HAP-1 (cell line): ENCODE measurements around the gene FOXP1.

ENCODE experiments used
- DNase-seq, 2 experiments: peaks; one replicate each; pipeline ENCODE4 v3.0.0-alpha.2; 2016 to 2020; ENCODE audit warnings: low spot score in 2 of 2
- H3K27me3 ChIP-seq: fragments of 250-450 bp; sonication (Bioruptor Pico); 2 replicates; pipeline ENCODE4 v1.5.1; 2020; ENCODE audit warnings: low read depth, mild to moderate bottlenecking, moderate library complexity
- H3K36me3 ChIP-seq: fragments of 250-450 bp; sonication (Bioruptor Pico); replicated peaks from 2 replicates; pipeline ENCODE4 v1.5.1; 2020; ENCODE audit warnings: mild to moderate bottlenecking
- H3K4me1 ChIP-seq: fragments of 250-450 bp; sonication (Bioruptor Pico); 2 replicates; pipeline ENCODE4 v1.5.1; 2020; ENCODE audit warnings: mild to moderate bottlenecking
- H3K4me3 ChIP-seq: fragments of 250-450 bp; sonication (Bioruptor Pico); 2 replicates; pipeline ENCODE4 v1.5.1; 2020; ENCODE audit warnings: mild to moderate bottlenecking, moderate library complexity
- H3K9me3 ChIP-seq: fragments of 250-450 bp; sonication (Bioruptor Pico); 2 replicates; pipeline ENCODE4 v1.5.1; 2020; ENCODE audit warnings: mild to moderate bottlenecking, moderate library complexity
- in situ Hi-C: fragments of 300-500 bp; cut with MboI; formaldehyde crosslinking; loops from 3 replicates; pipeline ENCODE4 v1.14.3; 2020; ENCODE audit warnings: low sequenced_read_pairs, inconsistent platforms, mixed read lengths

Gene FOXP1

GRCh38 chr3:71211083-71211482, 372.4 kb downstream of the FOXP1 start:
- Histone ChIP-seq H3K9me3 (no peaks in the 10 kb centered on the region), H3K36me3 (no peaks in the 10 kb centered on the region), H3K4me3 (no peak overlapping the region), H3K4me1 (peaks cover 6% of the 10 kb centered on the region; the same call in 1 of the 2 replicates), H3K27me3 (no peaks in the 10 kb centered on the region)
- in situ Hi-C loops, result no loop called here
- DNase-seq, result no peak

DNA sequence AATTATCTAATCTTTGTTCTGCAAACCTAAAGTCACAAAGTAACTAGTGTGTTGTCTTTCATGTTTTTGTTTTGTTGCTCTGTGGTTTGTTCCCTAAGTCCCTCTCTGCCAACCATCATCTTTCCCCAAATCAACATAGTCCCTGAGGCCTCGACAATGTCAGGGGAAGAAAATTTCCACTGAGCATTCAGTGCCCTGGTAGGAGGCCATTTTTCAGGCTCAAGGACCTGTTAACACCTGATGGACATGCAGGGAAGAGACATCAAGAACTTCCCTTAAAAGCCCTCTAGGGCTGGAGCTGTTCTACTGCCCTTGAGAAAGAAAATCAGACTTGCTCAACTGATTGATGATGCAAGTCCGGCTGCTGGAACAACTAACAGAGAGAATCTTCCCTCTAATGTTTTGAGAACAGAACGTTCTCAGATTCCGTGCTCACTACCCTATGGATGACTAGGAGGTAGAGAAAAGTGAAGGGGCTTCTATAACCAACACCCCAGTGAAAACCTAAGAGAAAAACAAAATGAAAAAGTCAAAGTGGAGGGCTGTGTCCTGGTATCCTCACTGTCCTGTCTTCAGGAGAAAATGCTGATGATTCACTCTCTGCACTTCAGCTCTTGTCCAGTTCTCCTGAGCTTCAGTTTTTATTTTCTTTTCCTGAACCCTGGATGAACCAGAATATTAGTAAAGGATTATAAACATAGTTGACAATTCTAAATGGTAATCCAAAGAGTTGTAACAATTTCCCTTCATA, 373.1 kb downstream of the FOXP1 start:
- Histone ChIP-seq H3K27me3 (no peaks in the 10 kb centered on the region), H3K9me3 (no peaks in the 10 kb centered on the region), H3K36me3 (no peaks in the 10 kb centered on the region), H3K4me1 (peaks cover 6% of the 10 kb centered on the region; the same call in 1 of the 2 replicates), H3K4me3 (no peak overlapping the region)
- no peak for DNase-seq
- in situ Hi-C loops, result no loop called here

DNA sequence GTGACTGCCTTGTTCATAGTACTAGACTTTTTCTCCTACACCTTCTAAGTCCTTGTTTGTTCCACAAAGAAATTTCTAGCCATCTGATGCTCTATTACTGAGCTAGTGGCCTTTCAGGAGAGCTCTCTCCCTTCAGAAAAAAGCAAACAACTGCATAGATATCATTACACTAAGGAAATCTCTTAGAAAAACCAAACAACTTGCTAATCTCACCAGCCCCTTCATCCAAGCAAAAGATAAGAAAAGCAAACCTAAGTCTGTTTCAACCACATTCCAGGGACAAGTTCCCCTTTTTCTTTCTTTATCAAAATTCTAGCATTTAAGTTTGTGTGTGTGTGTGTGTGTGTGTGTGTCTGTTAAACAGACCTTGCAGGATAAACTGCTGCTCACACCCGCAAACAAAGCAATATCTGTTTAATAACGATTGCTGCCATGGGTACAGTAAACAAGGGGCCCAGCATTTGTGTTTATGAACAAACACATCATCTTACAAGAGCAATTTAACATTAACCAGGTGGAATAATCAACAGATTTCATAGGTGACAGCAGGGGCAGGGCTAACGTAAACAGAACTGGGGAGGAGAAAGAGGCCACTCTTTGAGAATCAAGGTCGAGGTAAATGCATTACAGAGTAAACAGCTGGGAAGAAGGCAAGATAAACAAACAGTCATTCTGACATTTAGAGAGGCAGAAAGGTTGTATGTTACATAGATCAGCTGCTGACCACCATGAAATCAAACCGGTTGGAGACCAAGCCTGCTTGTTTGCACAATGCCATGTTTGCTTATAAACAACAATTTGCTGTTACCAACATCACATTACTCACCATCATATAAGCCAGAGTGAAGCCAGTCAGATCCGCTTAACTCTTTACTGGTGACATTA, 375.1 kb downstream of the FOXP1 start:
- Histone ChIP-seq H3K36me3 (no peaks in the 10 kb centered on the region), H3K4me3 (no peak overlapping the region), H3K4me1 (peaks cover 6% of the 10 kb centered on the region; the same call in 1 of the 2 replicates), H3K27me3 (no peaks in the 10 kb centered on the region), H3K9me3 (no peaks in the 10 kb centered on the region)
- in situ Hi-C loops, result no loop called here
- no peak for DNase-seq

- Histone ChIP-seq H3K27me3 (no peaks in the 10 kb centered on the region), H3K9me3 (no peaks in the 10 kb centered on the region), H3K4me3 (no peak overlapping the region), H3K4me1 (peaks cover 6% of the 10 kb centered on the region; the same call in 1 of the 2 replicates), H3K36me3 (no peaks in the 10 kb centered on the region)
- no peak for DNase-seq
- in situ Hi-C loops, result no loop called here
These were observed 375.9 kb downstream of the FOXP1 start for GRCh38 chr3:71207632-71208031.

- H3K4me3 ChIP-seq, result no peak overlapping the region
- no peaks in the 10 kb centered on the region for H3K27me3 ChIP-seq
- no peaks in the 10 kb centered on the region for H3K9me3 ChIP-seq
- in situ Hi-C loops, result no loop called here
- H3K4me1 ChIP-seq, result peaks cover 6% of the 10 kb centered on the region; the same call in 1 of the 2 replicates
- no peaks in the 10 kb centered on the region for H3K36me3 ChIP-seq
- DNase-seq, result no peak
These were observed 377.0 kb downstream of the FOXP1 start for GRCh38 chr3:71206305-71207165.

- in situ Hi-C loops, result no loop called here
- Histone ChIP-seq H3K36me3 (no peaks in the 10 kb centered on the region), H3K27me3 (no peaks in the 10 kb centered on the region), H3K9me3 (no peaks in the 10 kb centered on the region), H3K4me1 (peaks cover 6% of the 10 kb centered on the region; the same call in 1 of the 2 replicates), H3K4me3 (no peak overlapping the region)
- DNase-seq, result no peak
These were observed 379.6 kb downstream of the FOXP1 start for GRCh38 chr3:71203727-71204488.

- in situ Hi-C loops, result no loop called here
- no peaks in the 10 kb centered on the region for H3K9me3 ChIP-seq
- peaks cover 6% of the 10 kb centered on the region; the same call in 1 of the 2 replicates for H3K4me1 ChIP-seq
- DNase-seq, result no peak
- no peaks in the 10 kb centered on the region for H3K27me3 ChIP-seq
- H3K36me3 ChIP-seq, result no peaks in the 10 kb centered on the region
- H3K4me3 ChIP-seq, result no peak overlapping the region
These were observed 380.5 kb downstream of the FOXP1 start for GRCh38 chr3:71202848-71203533.

- Histone ChIP-seq H3K4me1 (peaks cover 6% of the 10 kb centered on the region; the same call in 1 of the 2 replicates), H3K4me3 (no peak overlapping the region), H3K27me3 (no peaks in the 10 kb centered on the region), H3K9me3 (no peaks in the 10 kb centered on the region), H3K36me3 (no peaks in the 10 kb centered on the region)
- in situ Hi-C loops, result no loop called here
- no peak for DNase-seq
These were observed 381.6 kb downstream of the FOXP1 start for GRCh38 chr3:71201939-71202338.

DNA sequence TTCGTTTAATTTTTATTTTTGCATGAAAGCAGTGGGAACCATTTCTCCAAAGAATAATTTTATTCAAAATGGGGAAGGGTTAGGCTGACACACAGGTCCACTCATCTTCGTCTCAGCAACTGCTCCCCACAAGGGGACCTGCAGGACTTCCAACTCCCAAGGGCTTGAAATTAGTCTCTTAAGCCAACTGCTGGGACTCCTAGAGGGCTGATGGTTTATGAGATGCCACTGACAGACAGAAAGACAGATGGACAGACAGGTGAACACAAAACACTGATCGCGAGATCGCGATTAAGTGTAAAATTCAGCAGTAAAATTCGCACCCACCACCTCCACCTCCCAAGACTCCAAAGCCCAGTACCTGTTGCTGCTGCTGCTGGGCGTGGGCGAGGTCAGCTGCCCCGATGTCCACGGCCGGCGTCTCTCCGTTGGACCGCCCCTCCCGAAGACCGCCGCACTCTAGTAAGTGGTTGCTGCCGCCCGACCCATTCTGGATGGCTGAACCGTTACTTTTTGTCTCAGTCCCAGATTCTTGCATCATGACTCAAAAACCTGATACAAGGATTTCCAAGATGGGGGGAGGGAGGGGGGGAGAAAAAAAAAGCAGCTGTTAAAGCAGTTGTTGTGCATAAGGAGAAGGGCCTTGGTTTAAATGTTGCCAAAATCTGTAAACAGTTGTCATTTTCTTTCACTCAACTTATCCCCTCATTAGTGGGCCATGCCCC, 385.5 kb downstream of the FOXP1 start:
- no peaks in the 10 kb centered on the region for H3K36me3 ChIP-seq
- no peaks in the 10 kb centered on the region for H3K9me3 ChIP-seq
- no peaks in the 10 kb centered on the region for H3K27me3 ChIP-seq
- H3K4me3 ChIP-seq, result no peak overlapping the region
- DNase-seq, result no peak
- H3K4me1 ChIP-seq, result peaks cover 11% of the 10 kb centered on the region
- in situ Hi-C loops, result no loop called here

GRCh38 chr3:71195492-71195891, 388.0 kb downstream of the FOXP1 start:
- in situ Hi-C loops, result no loop called here
- peak; percentile 56 to 57 for DNase-seq
- H3K4me1 ChIP-seq, result peaks cover 14% of the 10 kb centered on the region
- no peaks in the 10 kb centered on the region for H3K27me3 ChIP-seq
- H3K36me3 ChIP-seq, result no peaks in the 10 kb centered on the region
- H3K4me3 ChIP-seq, result no peak overlapping the region
- no peaks in the 10 kb centered on the region for H3K9me3 ChIP-seq

GRCh38 chr3:71194785-71195184, 388.7 kb downstream of the FOXP1 start:
- no peaks in the 10 kb centered on the region for H3K9me3 ChIP-seq
- H3K4me1 ChIP-seq, result peaks cover 14% of the 10 kb centered on the region
- no peak for DNase-seq
- H3K36me3 ChIP-seq, result no peaks in the 10 kb centered on the region
- in situ Hi-C loops, result no loop called here
- no peaks in the 10 kb centered on the region for H3K27me3 ChIP-seq
- no peak overlapping the region for H3K4me3 ChIP-seq

- in situ Hi-C loops, result no loop called here
- H3K4me1 ChIP-seq, result peaks cover 23% of the 10 kb centered on the region
- H3K9me3 ChIP-seq, result no peaks in the 10 kb centered on the region
- DNase-seq, result no peak
- no peaks in the 10 kb centered on the region for H3K27me3 ChIP-seq
- H3K36me3 ChIP-seq, result no peaks in the 10 kb centered on the region
- H3K4me3 ChIP-seq, result no peak overlapping the region
These were observed 392.5 kb downstream of the FOXP1 start for GRCh38 chr3:71191031-71191482.
